ENCODE results near the gene VAMP2. TPM values are rescaled to one million over a fixed set of nuclear protein-coding genes. Genes with fewer than 3 reads are reported as not detected.

The VAMP2 gene
- total RNA-seq, 1 experiment from 2014 or later: 35.1 TPM

DNA sequence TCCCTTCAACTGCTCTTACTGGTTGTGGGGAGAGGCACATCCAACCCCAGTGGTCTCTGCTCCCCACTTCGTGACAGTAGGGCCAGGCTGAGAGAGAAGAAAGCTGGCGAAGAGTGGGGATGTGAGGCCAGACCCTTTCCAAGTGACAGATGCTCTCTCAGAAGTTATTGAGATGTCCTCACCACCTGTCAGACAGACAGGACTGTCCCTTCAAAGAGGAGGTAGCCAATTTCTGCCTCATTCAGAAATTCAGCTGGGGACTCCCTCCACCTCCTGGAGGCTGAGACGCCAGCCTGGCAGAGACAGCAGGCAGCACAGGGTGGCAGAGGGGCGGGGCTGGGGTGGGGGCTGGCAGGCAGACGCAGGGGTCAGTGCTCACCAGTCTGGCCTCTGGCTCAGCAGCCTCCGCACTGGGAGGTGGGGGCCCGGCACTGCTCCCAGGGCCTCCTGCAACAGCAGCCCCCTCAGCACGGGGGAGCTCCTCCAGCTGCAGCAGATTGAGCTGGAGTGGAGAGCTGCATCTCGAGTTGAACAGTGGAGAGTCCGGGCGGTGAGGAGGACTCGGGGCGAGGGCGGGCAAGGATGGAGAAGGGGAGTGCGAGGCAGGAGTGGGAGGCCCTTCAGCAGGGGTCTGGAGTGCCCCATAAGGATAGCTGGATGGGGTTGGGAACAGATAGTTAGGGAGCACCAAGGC is 19.7 kb downstream of the VAMP2 start:
- Histone ChIP-seq H3K4me1 (replicated peaks; ENCODE audit: insufficient read depth) (no peaks in the 10 kb centered on the region), H4K20me1 (ENCODE audit: insufficient read depth) (no peaks in the 10 kb centered on the region), H3K9me2 (ENCODE audit: insufficient read depth) (no peaks in the 10 kb centered on the region), H3K27me3 (ENCODE audit: insufficient read depth, low read depth) (no peaks in the 10 kb centered on the region), H3K4me2 (no peak overlapping the region), H3K4me3 (no peak overlapping the region), H3F3A (ENCODE audit: insufficient read depth, low read depth) (peaks cover 7% of the 10 kb centered on the region; the same call in 1 of the 2 replicates), H3K79me2 (ENCODE audit: low read depth) (no peaks in the 10 kb centered on the region), H3K36me3 (ENCODE audit: low read depth) (no peaks in the 10 kb centered on the region), H3K27ac (no peak overlapping the region), H2AFZ (no peak overlapping the region), H3K9me3 (ENCODE audit: insufficient read depth, low read depth) (no peaks in the 10 kb centered on the region)
- no peak for TF ChIP-seq EZH2 (IDR thresholded peaks at IDR 0.05; ENCODE audit: low read depth)
- TF ChIP-seq, protein P1, sequence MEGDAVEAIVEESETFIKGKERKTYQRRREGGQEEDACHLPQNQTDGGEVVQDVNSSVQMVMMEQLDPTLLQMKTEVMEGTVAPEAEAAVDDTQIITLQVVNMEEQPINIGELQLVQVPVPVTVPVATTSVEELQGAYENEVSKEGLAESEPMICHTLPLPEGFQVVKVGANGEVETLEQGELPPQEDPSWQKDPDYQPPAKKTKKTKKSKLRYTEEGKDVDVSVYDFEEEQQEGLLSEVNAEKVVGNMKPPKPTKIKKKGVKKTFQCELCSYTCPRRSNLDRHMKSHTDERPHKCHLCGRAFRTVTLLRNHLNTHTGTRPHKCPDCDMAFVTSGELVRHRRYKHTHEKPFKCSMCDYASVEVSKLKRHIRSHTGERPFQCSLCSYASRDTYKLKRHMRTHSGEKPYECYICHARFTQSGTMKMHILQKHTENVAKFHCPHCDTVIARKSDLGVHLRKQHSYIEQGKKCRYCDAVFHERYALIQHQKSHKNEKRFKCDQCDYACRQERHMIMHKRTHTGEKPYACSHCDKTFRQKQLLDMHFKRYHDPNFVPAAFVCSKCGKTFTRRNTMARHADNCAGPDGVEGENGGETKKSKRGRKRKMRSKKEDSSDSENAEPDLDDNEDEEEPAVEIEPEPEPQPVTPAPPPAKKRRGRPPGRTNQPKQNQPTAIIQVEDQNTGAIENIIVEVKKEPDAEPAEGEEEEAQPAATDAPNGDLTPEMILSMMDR (conservative IDR thresholded peaks at IDR 0.05): no peak
- no TSS peak for BruUV-seq (replicated peaks)
- DNase-seq: no peak
- CTCF ChIA-PET: no interaction called here
- POLR2A ChIA-PET (ENCODE audit: unreplicated experiment): no interaction called here
- intact Hi-C loops (cut with micrococcal nuclease; ENCODE audit: unreplicated experiment): no loop called here

DNA sequence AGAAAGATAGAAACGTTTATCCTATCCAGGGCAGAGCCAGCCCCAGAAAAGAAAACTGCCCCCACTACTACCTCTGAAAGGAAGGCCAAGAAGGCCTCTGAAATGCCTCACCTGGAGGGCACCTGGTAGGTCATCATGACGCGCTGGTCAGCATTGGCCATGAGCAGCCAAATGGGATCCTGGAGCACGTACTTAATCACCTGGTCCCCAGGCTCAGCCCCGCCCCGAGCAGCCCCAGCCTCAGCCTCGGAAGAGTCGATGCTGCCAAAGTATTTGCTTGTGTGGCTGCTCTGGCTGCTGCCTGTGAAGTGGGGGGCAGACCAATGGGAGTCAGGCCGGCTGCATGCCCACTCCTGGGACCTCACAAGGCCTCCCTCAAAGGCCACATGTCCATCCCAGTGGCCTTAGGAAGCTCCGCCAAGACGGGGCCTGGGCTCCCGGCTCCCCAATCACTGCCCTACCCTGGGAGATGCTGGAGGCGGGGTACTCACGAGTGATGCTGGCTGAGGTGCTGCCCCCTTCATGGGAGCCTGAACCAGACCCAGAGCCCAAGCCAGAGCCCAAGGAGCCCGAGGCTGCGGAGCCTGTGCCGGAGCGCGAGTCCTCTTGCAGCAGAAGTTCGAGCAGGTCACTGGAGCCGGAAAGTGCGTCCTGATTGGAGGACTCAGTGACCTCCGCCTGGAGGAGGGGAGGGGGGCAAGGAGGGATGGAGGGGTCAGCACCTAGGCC is 20.4 kb downstream of the VAMP2 start:
- Histone ChIP-seq H2AFZ (no peak overlapping the region), H3K27me3 (ENCODE audit: insufficient read depth, low read depth) (no peaks in the 10 kb centered on the region), H3K27ac (no peak overlapping the region), H3K36me3 (ENCODE audit: low read depth) (no peaks in the 10 kb centered on the region), H3K4me3 (no peak overlapping the region), H3F3A (ENCODE audit: insufficient read depth, low read depth) (peaks cover 12% of the 10 kb centered on the region; the same call in 1 of the 2 replicates), H3K79me2 (ENCODE audit: low read depth) (no peaks in the 10 kb centered on the region), H3K4me2 (no peak overlapping the region), H4K20me1 (ENCODE audit: insufficient read depth) (no peaks in the 10 kb centered on the region), H3K4me1 (replicated peaks; ENCODE audit: insufficient read depth) (peaks cover 6% of the 10 kb centered on the region; the same call in 1 of the 2 replicates), H3K9me3 (ENCODE audit: insufficient read depth, low read depth) (no peaks in the 10 kb centered on the region), H3K9me2 (ENCODE audit: insufficient read depth) (no peaks in the 10 kb centered on the region)
- intact Hi-C loops (cut with micrococcal nuclease; ENCODE audit: unreplicated experiment): no loop called here
- DNase-seq: no peak
- CTCF ChIA-PET: no interaction called here
- no TSS peak for BruUV-seq (replicated peaks)
- no peak for TF ChIP-seq EZH2 (IDR thresholded peaks at IDR 0.05; ENCODE audit: low read depth)
- TF ChIP-seq, protein P1 (conservative IDR thresholded peaks at IDR 0.05): no peak
- POLR2A ChIA-PET (ENCODE audit: unreplicated experiment): no interaction called here

DNA sequence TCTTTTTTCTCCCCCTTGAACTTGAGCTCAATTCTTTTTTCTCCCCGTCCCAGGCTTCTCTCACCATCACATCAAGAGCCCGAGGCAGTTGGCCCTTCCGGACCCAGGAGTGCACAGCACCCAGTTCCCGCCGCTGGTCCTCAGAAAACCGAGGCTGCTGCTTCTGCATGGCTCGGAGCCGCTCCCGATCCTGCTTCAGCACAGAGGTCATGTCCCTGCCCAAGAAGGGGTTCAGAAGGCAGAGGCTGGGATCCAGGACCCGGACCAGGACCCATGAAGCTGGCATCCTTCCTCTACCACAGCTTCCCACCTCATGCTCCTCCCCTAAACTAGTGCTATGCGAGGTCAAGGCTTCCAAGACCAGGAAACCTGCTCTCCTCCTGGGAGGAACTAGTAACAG is 21.0 kb downstream of the VAMP2 start:
- no peak for TF ChIP-seq EZH2 (IDR thresholded peaks at IDR 0.05; ENCODE audit: low read depth)
- no peaks in the 10 kb centered on the region for H4K20me1 ChIP-seq (ENCODE audit: insufficient read depth)
- no peak overlapping the region for H3K4me2 ChIP-seq
- peaks cover 8% of the 10 kb centered on the region; the same call in 1 of the 2 replicates for H3K4me1 ChIP-seq (replicated peaks; ENCODE audit: insufficient read depth)
- no peak overlapping the region for H2AFZ ChIP-seq
- no peak overlapping the region for H3K4me3 ChIP-seq
- H3F3A ChIP-seq (ENCODE audit: insufficient read depth, low read depth): peaks cover 12% of the 10 kb centered on the region; the same call in 1 of the 2 replicates
- POLR2A ChIA-PET (ENCODE audit: unreplicated experiment): no interaction called here
- H3K27ac ChIP-seq: no peak overlapping the region
- H3K9me3 ChIP-seq (ENCODE audit: insufficient read depth, low read depth): no peaks in the 10 kb centered on the region
- intact Hi-C loops (cut with micrococcal nuclease; ENCODE audit: unreplicated experiment): no loop called here
- H3K36me3 ChIP-seq (ENCODE audit: low read depth): no peaks in the 10 kb centered on the region
- DNase-seq: no peak
- H3K9me2 ChIP-seq (ENCODE audit: insufficient read depth): no peaks in the 10 kb centered on the region
- no peaks in the 10 kb centered on the region for H3K27me3 ChIP-seq (ENCODE audit: insufficient read depth, low read depth)
- BruUV-seq (replicated peaks): no TSS peak
- no peaks in the 10 kb centered on the region for H3K79me2 ChIP-seq (ENCODE audit: low read depth)
- CTCF ChIA-PET: no interaction called here

Measured in PC-9 (cell line).